Vagina (tissue), 2 donors: ENCODE results near the gene OR2T33. TPM values are rescaled to one million over a fixed set of nuclear protein-coding genes. Genes with fewer than 3 reads are reported as not detected.
"Not testable (repeated sequence)": the region's sequence is repeated elsewhere in the genome, so short reads cannot be mapped to it uniquely, and the experiment has no call there.

Experiments
- DNase-seq, 2 donors: peaks; one replicate each; pipeline ENCODE4 v3.0.0-alpha.2; 2017; ENCODE audit errors: extremely low spot score in 2 of 2
- H3K27ac ChIP-seq: fragments of 200-600 bp; sonication (generic); one replicate; pipeline ENCODE4 v1.5.1; 2019
- H3K27me3 ChIP-seq: fragments of 200-600 bp; sonication (generic); one replicate; pipeline ENCODE4 v1.5.1; 2019
- H3K36me3 ChIP-seq, 2 donors: fragments of 200-600 bp; sonication (generic); one replicate each; pipeline ENCODE4 v1.5.1; 2017 to 2019
- H3K4me1 ChIP-seq: fragments of 200-600 bp; sonication (generic); one replicate; pipeline ENCODE4 v1.5.1; 2019
- H3K4me3 ChIP-seq, 2 donors: fragments of 200-600 bp; sonication (generic); 1 replicate in 1 of 2; 2 replicates in 1 of 2; pipeline ENCODE4 v1.5.1; 2016 to 2019
- H3K9me3 ChIP-seq: fragments of 200-600 bp; sonication (generic); one replicate; pipeline ENCODE4 v1.5.1; 2019
- POLR2A ChIP-seq, 2 donors: fragments of 450-650 bp; IDR thresholded peaks; one replicate each; pipeline ENCODE4 v1.6.1; 2017; ENCODE audit warnings: antibody characterized with exemption in 2 of 2, mild to moderate bottlenecking in 2 of 2, moderate library complexity in 2 of 2
- POLR2AphosphoS5 ChIP-seq, 2 donors: sonication (generic); formaldehyde crosslinking; IDR thresholded peaks; one replicate each; pipeline ENCODE4 v1.9.0; 2017; ENCODE audit warnings: antibody characterized with exemption in 2 of 2, mild to moderate bottlenecking in 2 of 2, low read depth in 1 of 2; ENCODE audit not compliant: insufficient read depth in 1 of 2
- intact Hi-C: fragments of 100-400 bp; cut with DNase I; formaldehyde crosslinking; loops from one replicate; pipeline ENCODE4 v1.15.1; 2023
- total RNA-seq: library from RNA; depleted of rRNA; stranded (reverse); fragments of >200 nt; gene quantifications from one replicate; pipeline ENCODE4 v1.2.3, GENCODE V29; 2016
- TF ChIP-seq, protein P1 (sequence below), 3 experiments: fragments of 450-650 bp in 2 of 3; fragments of 200-600 bp in 1 of 3; sonication (generic) in 1 of 3; IDR thresholded peaks; one replicate each; pipeline ENCODE4 v1.5.1; 2017 to 2019; ENCODE audit warnings: antibody characterized with exemption in 3 of 3, mild to moderate bottlenecking in 2 of 3, moderate library complexity in 2 of 3

OR2T33 gene, protein sequence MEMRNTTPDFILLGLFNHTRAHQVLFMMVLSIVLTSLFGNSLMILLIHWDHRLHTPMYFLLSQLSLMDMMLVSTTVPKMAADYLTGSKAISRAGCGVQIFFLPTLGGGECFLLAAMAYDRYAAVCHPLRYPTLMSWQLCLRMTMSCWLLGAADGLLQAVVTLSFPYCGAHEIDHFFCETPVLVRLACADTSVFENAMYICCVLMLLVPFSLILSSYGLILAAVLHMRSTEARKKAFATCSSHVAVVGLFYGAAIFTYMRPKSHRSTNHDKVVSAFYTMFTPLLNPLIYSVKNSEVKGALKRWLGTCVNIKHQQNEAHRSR
- total RNA-seq = not detected

DNA sequence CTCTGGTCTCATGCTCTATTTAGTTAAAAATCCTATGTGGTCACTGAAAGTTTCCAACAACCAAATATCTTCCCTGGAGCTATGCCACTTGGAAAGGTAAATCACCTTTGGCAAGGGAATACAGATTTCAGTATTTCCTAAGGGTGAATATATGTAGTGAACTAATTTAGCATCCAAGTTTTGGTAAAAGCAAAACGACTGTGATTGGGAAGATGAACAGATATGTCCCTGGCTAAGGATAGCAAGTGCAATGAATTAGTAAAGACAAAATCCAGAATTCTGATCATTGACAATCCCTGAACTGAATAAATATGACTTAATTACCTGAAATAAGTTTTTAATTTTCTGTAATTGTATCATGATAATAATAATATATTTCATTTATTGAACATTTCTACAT is at the start of gene OR2T33:
Gene OR2T33 (minus strand): TSS at position 101 of the 400 bp plus-strand sequence. CDS start 4,162 bp downstream, outside the sequence.
- Histone ChIP-seq H3K27me3 (no peaks in the 10 kb centered on the region), H3K4me1 (no peaks in the 10 kb centered on the region), H3K9me3 (no peaks in the 10 kb centered on the region), H3K4me3 (no peak within 1 kb of the TSS), H3K27ac (no peak within 1 kb of the TSS), H3K36me3 (no peaks in the 10 kb centered on the region)
- intact Hi-C loops = no loop called here
- DNase-seq = no peak
- TF ChIP-seq POLR2A (IDR thresholded peaks at IDR 0.05) (no peak), POLR2AphosphoS5 (IDR thresholded peaks at IDR 0.05; ENCODE audit: insufficient read depth in 1 of 2, low read depth in 1 of 2) (no peak)
- TF ChIP-seq, protein P1, sequence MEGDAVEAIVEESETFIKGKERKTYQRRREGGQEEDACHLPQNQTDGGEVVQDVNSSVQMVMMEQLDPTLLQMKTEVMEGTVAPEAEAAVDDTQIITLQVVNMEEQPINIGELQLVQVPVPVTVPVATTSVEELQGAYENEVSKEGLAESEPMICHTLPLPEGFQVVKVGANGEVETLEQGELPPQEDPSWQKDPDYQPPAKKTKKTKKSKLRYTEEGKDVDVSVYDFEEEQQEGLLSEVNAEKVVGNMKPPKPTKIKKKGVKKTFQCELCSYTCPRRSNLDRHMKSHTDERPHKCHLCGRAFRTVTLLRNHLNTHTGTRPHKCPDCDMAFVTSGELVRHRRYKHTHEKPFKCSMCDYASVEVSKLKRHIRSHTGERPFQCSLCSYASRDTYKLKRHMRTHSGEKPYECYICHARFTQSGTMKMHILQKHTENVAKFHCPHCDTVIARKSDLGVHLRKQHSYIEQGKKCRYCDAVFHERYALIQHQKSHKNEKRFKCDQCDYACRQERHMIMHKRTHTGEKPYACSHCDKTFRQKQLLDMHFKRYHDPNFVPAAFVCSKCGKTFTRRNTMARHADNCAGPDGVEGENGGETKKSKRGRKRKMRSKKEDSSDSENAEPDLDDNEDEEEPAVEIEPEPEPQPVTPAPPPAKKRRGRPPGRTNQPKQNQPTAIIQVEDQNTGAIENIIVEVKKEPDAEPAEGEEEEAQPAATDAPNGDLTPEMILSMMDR (IDR thresholded peaks at IDR 0.05) = no peak

DNA sequence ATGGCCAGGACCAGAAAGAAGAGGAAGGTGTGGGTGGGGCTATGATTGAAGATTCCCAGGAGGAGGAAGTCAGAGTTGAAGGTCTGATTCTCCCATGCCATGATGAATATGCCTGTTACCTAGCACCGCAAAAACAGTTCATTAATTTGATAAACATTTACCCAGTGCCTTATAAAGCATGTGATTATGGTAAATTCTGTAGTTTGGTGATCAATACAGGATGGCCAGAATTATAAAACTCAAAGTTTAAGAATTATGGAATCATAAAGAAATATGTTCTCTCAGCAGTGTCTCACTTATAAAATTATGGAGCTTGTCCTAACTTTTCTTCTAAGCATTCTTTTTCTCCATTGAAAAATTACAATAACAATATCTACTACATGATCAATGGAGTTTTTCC is 46.7 kb upstream of the OR2T33 start, which contains the start of gene OR2M7:
Gene OR2M7 (minus strand): TSS at position 101 of the 400 bp plus-strand sequence. CDS start 0 bp downstream, at position 101.
- H3K36me3 ChIP-seq = no peaks in the 10 kb centered on the region
- TF ChIP-seq POLR2AphosphoS5 (IDR thresholded peaks at IDR 0.05; ENCODE audit: insufficient read depth in 1 of 2, low read depth in 1 of 2) = no peak
- TF ChIP-seq, protein P1 (IDR thresholded peaks at IDR 0.05) = no peak
- TF ChIP-seq POLR2A (IDR thresholded peaks at IDR 0.05) = no peak
- no peak for DNase-seq

DNA sequence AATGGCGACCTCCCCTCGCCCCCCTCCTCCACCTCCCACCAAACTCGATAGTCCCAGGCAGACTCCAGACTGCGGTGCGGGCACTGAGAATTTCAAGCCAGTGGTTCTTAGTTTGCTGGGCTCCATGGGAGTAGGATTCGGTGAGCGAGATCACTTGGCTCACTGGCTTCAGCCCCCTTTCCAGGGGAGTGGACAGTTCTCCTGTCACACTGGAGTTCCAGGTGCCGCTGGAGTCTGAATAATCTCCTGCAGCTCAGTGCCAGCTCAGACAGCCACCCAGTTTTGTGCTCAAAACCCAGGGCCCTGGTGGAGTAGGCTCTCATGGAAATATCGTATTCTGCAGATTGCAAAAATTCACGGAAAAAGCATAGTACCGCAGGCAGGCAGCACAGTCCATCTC is 39.0 kb upstream of the OR2T33 start:
- no peaks in the 10 kb centered on the region for H3K4me1 ChIP-seq
- no peak overlapping the region for H3K27ac ChIP-seq
- no peaks in the 10 kb centered on the region for H3K27me3 ChIP-seq
- DNase-seq = no peak
- no peak for TF ChIP-seq POLR2A (IDR thresholded peaks at IDR 0.05)
- TF ChIP-seq, protein P1 (IDR thresholded peaks at IDR 0.05) = no peak
- TF ChIP-seq POLR2AphosphoS5 (IDR thresholded peaks at IDR 0.05; ENCODE audit: insufficient read depth in 1 of 2, low read depth in 1 of 2) = no peak
- H3K9me3 ChIP-seq = no peaks in the 10 kb centered on the region
- no peak overlapping the region for H3K4me3 ChIP-seq
- H3K36me3 ChIP-seq = no peaks in the 10 kb centered on the region
- intact Hi-C loops = no loop called here

More for the DNA sequence above, 46.7 kb upstream of the OR2T33 start, which contains the start of gene OR2M7:
- H3K27ac ChIP-seq = no peak within 1 kb of the TSS
- no peaks in the 10 kb centered on the region for H3K27me3 ChIP-seq
- H3K4me3 ChIP-seq = no peak within 1 kb of the TSS
- H3K4me1 ChIP-seq = no peaks in the 10 kb centered on the region
- intact Hi-C loops = no loop called here
- H3K9me3 ChIP-seq = no peaks in the 10 kb centered on the region

DNA sequence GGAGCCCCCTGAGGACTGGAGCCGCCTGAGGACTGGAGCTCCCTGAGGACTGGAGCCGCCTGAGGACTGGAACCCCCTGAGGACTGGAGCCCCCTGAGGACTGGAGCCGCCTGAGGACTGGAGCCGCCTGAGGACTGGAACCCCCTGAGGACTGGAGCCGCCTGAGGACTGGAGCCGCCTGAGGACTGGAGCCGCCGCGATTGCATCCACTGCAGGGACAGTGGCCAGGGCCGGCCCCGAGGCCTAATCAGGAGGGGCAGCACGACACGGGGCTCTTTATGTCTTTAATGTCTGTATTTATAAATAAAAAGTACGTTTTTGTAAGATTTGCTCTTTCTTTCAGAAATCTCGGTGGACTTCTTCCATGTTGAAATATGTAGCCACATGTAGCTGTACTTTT is 29.0 kb upstream of the OR2T33 start:
- DNase-seq, H3K9me3 ChIP-seq, intact Hi-C loops, H3K36me3 ChIP-seq, H3K27me3 ChIP-seq, H3K27ac ChIP-seq, H3K4me3 ChIP-seq, H3K4me1 ChIP-seq: not testable (repeated sequence)

DNA sequence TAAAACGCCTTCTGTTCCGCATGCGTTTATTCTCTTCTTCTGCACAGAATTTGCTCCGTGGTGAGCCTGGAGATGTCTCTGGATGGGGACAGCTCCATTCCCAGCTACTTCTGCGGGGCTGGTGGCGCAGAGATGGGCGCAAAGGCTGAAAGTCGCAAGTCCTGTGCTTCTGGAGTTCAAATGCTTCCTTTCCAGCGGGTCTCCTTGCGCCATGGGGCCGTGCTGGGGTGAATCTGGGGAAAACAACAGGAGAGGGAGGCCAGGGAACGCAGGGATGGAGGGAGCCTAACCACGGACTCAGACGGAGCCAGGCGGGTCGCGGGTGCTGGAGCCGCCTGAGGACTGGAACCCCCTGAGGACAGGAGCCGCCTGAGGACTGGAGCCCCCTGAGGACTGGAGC is 28.3 kb upstream of the OR2T33 start:
- Histone ChIP-seq H3K4me3 (no peak overlapping the region), H3K27me3 (no peaks in the 10 kb centered on the region), H3K9me3 (no peaks in the 10 kb centered on the region), H3K27ac (no peak overlapping the region), H3K4me1 (no peaks in the 10 kb centered on the region), H3K36me3 (no peaks in the 10 kb centered on the region)
- TF ChIP-seq, protein P1 (IDR thresholded peaks at IDR 0.05) = no peak
- TF ChIP-seq POLR2AphosphoS5 (IDR thresholded peaks at IDR 0.05; ENCODE audit: insufficient read depth in 1 of 2, low read depth in 1 of 2) = no peak
- TF ChIP-seq POLR2A (IDR thresholded peaks at IDR 0.05) = no peak
- no peak for DNase-seq
- intact Hi-C loops = no loop called here

DNA sequence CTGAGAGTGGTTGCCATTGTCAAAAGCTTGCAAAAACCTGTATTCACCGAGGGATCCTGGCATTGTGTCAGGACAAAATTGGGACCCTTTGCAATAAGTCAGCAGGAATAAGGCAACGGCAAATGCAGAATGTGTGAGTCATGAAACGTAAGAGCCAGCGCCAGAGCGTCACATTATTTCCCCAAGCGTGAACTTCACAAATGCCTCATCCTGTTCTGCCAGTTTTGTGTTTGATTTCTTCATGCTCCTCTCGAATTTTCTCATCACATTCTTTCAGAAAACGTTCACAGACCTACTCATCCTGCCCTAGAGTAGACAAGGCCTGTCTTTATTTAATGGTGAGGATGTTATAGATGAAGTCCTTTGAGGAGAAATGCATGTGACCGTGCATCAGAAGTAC is 27.9 kb upstream of the OR2T33 start:
- H3K9me3 ChIP-seq, H3K27ac ChIP-seq, H3K36me3 ChIP-seq, H3K4me3 ChIP-seq, DNase-seq, H3K27me3 ChIP-seq, intact Hi-C loops, H3K4me1 ChIP-seq: not testable (repeated sequence)
